ENCODE data around the gene SOX6. TPM values are rescaled to one million over a fixed set of nuclear protein-coding genes. Genes with fewer than 3 reads are reported as not detected.

The SOX6 gene
- total and polyA plus RNA-seq, 2 donors (not counting 3 experiments of a cell fraction or from before 2014, with no cell fraction given): 0.14 to 3.7 TPM

DNA sequence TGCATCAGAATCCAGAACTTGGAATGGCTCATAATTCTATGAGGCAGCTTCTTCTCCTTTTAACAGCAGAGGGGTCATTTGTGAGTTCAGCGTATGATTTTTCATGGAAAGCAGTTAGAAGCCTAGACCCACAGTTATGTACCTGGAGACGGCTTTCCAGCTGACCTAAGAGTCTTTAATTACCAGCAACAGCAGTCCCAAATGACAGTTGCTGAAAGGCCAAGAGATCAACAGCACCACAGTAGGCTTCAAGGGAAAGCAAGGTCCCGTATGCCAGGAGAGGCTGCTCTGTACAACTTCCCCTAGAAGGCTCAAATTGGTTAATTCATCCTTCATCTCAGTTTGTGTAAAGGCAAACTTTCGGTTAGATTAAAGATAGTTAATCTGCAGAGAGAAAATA is 363.0 kb downstream of the SOX6 start:
- dilution Hi-C loops (cut with MboI; ENCODE audit: extremely low pct_ligation_motif_present, low sequenced_read_pairs) (no loop called here), intact Hi-C loops (cut with micrococcal nuclease) (no loop called here)
- DNase-seq (ENCODE audit: low read depth, low spot score) (no peak), FAIRE-seq (no peak)
- Histone ChIP-seq H3K4me2 (ENCODE audit: insufficient read depth, low read length) (no peak overlapping the region), H3K27me3 (ENCODE audit: control insufficient read depth in 2 of 2, insufficient read depth in 2 of 2, low read length in 2 of 2) (no peaks in the 10 kb centered on the region), H2AFZ (ENCODE audit: low read depth, low read length) (no peak overlapping the region), H3K4me3 (replicated peaks in 1 of 3; ENCODE audit: insufficient read depth in 1 of 3, low read depth in 1 of 3, low read length in 3 of 3) (no peak overlapping the region), H3K4me1 (ENCODE audit: control insufficient read depth, extremely low read depth, insufficient read depth, low read length) (no peaks in the 10 kb centered on the region), H3K27ac (ENCODE audit: insufficient read depth, low read depth, low read length) (no peak overlapping the region), H3K36me3 (ENCODE audit: control insufficient read depth in 2 of 2, extremely low read depth in 1 of 2, insufficient read depth in 2 of 2, low read length in 2 of 2) (no peaks in the 10 kb centered on the region), H3K9ac (replicated peaks; ENCODE audit: extremely low read depth, insufficient read depth, low read length) (no peak overlapping the region), H3K9me3 (replicated peaks; ENCODE audit: control insufficient read depth, insufficient read depth, low read length) (no peaks in the 10 kb centered on the region), H3K9me1 (replicated peaks; ENCODE audit: control insufficient read depth, extremely low read depth, insufficient read depth, low read length) (no peaks in the 10 kb centered on the region), H4K20me1 (replicated peaks; ENCODE audit: control insufficient read depth, extremely low read depth, insufficient read depth, low read length) (no peaks in the 10 kb centered on the region), H3K79me2 (ENCODE audit: control insufficient read depth, insufficient read depth, low read length) (no peaks in the 10 kb centered on the region)
- POLR2A ChIA-PET: no interaction called here
- TF ChIP-seq POLR2AphosphoS5 (IDR thresholded peaks at IDR 0.05; ENCODE audit: insufficient read depth, low read depth, low read length) (no peak), POLR2A (IDR thresholded peaks at IDR 0.05; ENCODE audit: low read depth, low read length) (no peak), FOS (IDR thresholded peaks at IDR 0.05; ENCODE audit: borderline replicate concordance, insufficient read depth, low read length) (no peak), GATA2 (IDR thresholded peaks at IDR 0.05; ENCODE audit: insufficient read depth, insufficient read length, low read depth, low read length) (no peak), MYC (IDR thresholded peaks at IDR 0.05; ENCODE audit: low read depth, low read length) (no peak), EZH2 (IDR thresholded peaks at IDR 0.05; ENCODE audit: borderline replicate concordance, low read depth, low read length, severe bottlenecking) (no peak), JUN (IDR thresholded peaks at IDR 0.05; ENCODE audit: borderline replicate concordance, insufficient read depth, insufficient read length, low read depth) (no peak)
- TF ChIP-seq, protein P1, sequence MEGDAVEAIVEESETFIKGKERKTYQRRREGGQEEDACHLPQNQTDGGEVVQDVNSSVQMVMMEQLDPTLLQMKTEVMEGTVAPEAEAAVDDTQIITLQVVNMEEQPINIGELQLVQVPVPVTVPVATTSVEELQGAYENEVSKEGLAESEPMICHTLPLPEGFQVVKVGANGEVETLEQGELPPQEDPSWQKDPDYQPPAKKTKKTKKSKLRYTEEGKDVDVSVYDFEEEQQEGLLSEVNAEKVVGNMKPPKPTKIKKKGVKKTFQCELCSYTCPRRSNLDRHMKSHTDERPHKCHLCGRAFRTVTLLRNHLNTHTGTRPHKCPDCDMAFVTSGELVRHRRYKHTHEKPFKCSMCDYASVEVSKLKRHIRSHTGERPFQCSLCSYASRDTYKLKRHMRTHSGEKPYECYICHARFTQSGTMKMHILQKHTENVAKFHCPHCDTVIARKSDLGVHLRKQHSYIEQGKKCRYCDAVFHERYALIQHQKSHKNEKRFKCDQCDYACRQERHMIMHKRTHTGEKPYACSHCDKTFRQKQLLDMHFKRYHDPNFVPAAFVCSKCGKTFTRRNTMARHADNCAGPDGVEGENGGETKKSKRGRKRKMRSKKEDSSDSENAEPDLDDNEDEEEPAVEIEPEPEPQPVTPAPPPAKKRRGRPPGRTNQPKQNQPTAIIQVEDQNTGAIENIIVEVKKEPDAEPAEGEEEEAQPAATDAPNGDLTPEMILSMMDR (IDR thresholded peaks at IDR 0.05; ENCODE audit: extremely low read depth in 1 of 2, insufficient read depth in 1 of 2, low read depth in 1 of 2, low read length in 2 of 2): no peak
- TF ChIP-seq, protein P2, sequence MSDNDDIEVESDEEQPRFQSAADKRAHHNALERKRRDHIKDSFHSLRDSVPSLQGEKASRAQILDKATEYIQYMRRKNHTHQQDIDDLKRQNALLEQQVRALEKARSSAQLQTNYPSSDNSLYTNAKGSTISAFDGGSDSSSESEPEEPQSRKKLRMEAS (IDR thresholded peaks at IDR 0.05; ENCODE audit: insufficient read depth, insufficient read length): no peak
- BruUV-seq (replicated peaks): no TSS peak
- CTCF ChIA-PET: no interaction called here
